ENCODE data around the gene RNF227.

Gene RNF227

GRCh38 chr17:7916808-7917207 is 719 bp upstream of the RNF227 start:
- Histone ChIP-seq H3K27ac (ENCODE audit: low read depth, low read length) (no peak overlapping the region), H3K79me1 (ENCODE audit: low read length) (peaks cover 6% of the 10 kb centered on the region), H3K27me3 (ENCODE audit: insufficient read depth, low read length) (peaks cover 3% of the 10 kb centered on the region), H3K36me3 (ENCODE audit: control insufficient read depth in 1 of 2, insufficient read depth in 2 of 2, low read length in 2 of 2) (peaks cover 2 to 4% of the 10 kb centered on the region in 2 experiments), H2BK12ac (ENCODE audit: low read length) (no peak overlapping the region), H2BK5ac (ENCODE audit: low read depth, low read length, poor library complexity) (no peak overlapping the region), H2BK120ac (ENCODE audit: insufficient read depth, low read length, poor library complexity) (no peak overlapping the region), H2AK5ac (ENCODE audit: low read length) (no peak overlapping the region), H3K23ac (ENCODE audit: low read length) (no peak overlapping the region), H4K91ac (ENCODE audit: low read depth, low read length) (no peak overlapping the region), H2AFZ (ENCODE audit: insufficient read depth, low read length, poor library complexity) (no peak overlapping the region), H3K18ac (ENCODE audit: low read length) (no peak overlapping the region), H4K8ac (ENCODE audit: low read depth, low read length) (no peak overlapping the region), H4K12ac (ENCODE audit: low read depth, low read length) (no peak overlapping the region), H3K4me2 (ENCODE audit: low read length) (no peak overlapping the region), H3K9ac (ENCODE audit: low read length) (no peak overlapping the region), H3K4ac (ENCODE audit: low read depth, low read length) (no peak overlapping the region), H3K9me3 (ENCODE audit: insufficient read depth, low read depth, low read length) (no peaks in the 10 kb centered on the region), H3K79me2 (ENCODE audit: control insufficient read depth, insufficient read depth, low read length, poor library complexity) (peaks cover 2% of the 10 kb centered on the region), H3K14ac (ENCODE audit: low read length) (no peak overlapping the region), H3K4me1 (ENCODE audit: control insufficient read depth in 1 of 2, insufficient read depth in 2 of 2, low read length in 2 of 2) (peaks cover 9 to 14% of the 10 kb centered on the region in 2 experiments), H3K4me3 (ENCODE audit: low read depth, low read length) (no peak overlapping the region)
- DNase-seq, result peak; percentile 13 to 27
- no CpG with 5 or more reads among the region's 2 CpGs for WGBS (ENCODE audit: extremely low coverage, insufficient coverage, insufficient read length)

DNA sequence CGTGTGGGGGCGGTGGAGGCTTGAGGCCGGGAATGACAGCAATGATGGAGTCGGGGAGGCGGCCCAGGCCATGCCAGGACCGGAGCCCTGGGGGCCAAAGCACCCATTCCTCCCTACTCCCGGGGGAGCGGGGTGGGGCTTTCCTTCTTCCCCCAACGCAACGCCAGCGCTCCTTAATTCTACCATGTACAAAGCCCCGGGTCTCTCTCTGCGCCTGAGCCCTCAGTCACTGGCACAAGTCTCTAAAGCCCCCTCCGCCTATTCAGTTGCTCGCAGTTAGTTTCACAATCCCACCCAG is 245 bp upstream of the RNF227 start:
- DNase-seq, result no peak
- no peak overlapping the region for H2BK120ac ChIP-seq (ENCODE audit: insufficient read depth, low read length, poor library complexity)
- H3K4me2 ChIP-seq (ENCODE audit: low read length), result peak overlapping the region; percentile 65
- H3K9me3 ChIP-seq (ENCODE audit: insufficient read depth, low read depth, low read length), result no peaks in the 10 kb centered on the region
- no CpG with 5 or more reads among the region's 15 CpGs for WGBS (ENCODE audit: extremely low coverage, insufficient coverage, insufficient read length)
- H3K9ac ChIP-seq (ENCODE audit: low read length), result no peak overlapping the region
- H4K91ac ChIP-seq (ENCODE audit: low read depth, low read length), result peak overlapping the region; percentile 42
- no peak overlapping the region for H3K27ac ChIP-seq (ENCODE audit: low read depth, low read length)
- no peak overlapping the region for H4K12ac ChIP-seq (ENCODE audit: low read depth, low read length)
- no peak overlapping the region for H2AK5ac ChIP-seq (ENCODE audit: low read length)
- no peak overlapping the region for H3K4ac ChIP-seq (ENCODE audit: low read depth, low read length)
- peaks cover 9 to 14% of the 10 kb centered on the region in 2 experiments for H3K4me1 ChIP-seq (ENCODE audit: control insufficient read depth in 1 of 2, insufficient read depth in 2 of 2, low read length in 2 of 2)
- H2BK12ac ChIP-seq (ENCODE audit: low read length), result no peak overlapping the region
- peak overlapping the region; percentile 83 for H4K8ac ChIP-seq (ENCODE audit: low read depth, low read length)
- H2BK5ac ChIP-seq (ENCODE audit: low read depth, low read length, poor library complexity), result no peak overlapping the region
- no peak overlapping the region for H3K14ac ChIP-seq (ENCODE audit: low read length)
- peaks cover 2% of the 10 kb centered on the region for H3K79me2 ChIP-seq (ENCODE audit: control insufficient read depth, insufficient read depth, low read length, poor library complexity)
- H3K27me3 ChIP-seq (ENCODE audit: insufficient read depth, low read length), result peaks cover 3% of the 10 kb centered on the region
- no peak overlapping the region for H3K23ac ChIP-seq (ENCODE audit: low read length)
- peaks cover 6% of the 10 kb centered on the region for H3K79me1 ChIP-seq (ENCODE audit: low read length)
- H3K18ac ChIP-seq (ENCODE audit: low read length), result no peak overlapping the region
- peak overlapping the region; percentile 27 for H2AFZ ChIP-seq (ENCODE audit: insufficient read depth, low read length, poor library complexity)
- no peak overlapping the region for H3K4me3 ChIP-seq (ENCODE audit: low read depth, low read length)
- H3K36me3 ChIP-seq (ENCODE audit: control insufficient read depth in 1 of 2, insufficient read depth in 2 of 2, low read length in 2 of 2), result peaks cover 7 to 9% of the 10 kb centered on the region in 2 experiments

DNA sequence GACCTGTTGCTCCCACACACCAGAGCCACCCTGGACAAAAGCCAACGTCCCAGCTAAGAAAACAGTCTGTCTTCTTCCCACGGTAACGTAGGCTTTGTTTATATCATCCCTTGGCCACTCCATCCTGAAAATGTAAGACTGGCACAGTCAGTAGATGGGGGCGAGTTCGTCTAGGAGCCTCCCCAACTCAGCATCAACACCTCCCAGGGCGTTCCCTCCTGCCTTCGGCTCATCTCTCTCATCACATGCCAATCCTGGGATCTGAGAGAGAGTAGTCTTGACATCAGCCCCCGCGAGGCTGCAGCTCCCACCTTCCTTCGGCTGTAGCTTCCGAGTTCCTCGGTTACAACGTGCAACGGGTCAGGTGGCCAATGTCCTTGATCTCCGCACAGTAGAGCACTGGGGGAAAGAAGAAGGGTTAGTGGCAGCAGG is 894 bp downstream of the RNF227 start:
- Histone ChIP-seq H3K36me3 (ENCODE audit: control insufficient read depth in 1 of 2, insufficient read depth in 2 of 2, low read length in 2 of 2) (peaks cover 15 to 20% of the 10 kb centered on the region in 2 experiments), H3K4ac (ENCODE audit: low read depth, low read length) (no peak overlapping the region), H3K27ac (ENCODE audit: low read depth, low read length) (no peak overlapping the region), H2AK5ac (ENCODE audit: low read length) (no peak overlapping the region), H3K18ac (ENCODE audit: low read length) (no peak overlapping the region), H4K8ac (ENCODE audit: low read depth, low read length) (peak overlapping the region; percentile 49), H3K79me2 (ENCODE audit: control insufficient read depth, insufficient read depth, low read length, poor library complexity) (peaks cover 2% of the 10 kb centered on the region), H3K9ac (ENCODE audit: low read length) (no peak overlapping the region), H2BK120ac (ENCODE audit: insufficient read depth, low read length, poor library complexity) (no peak overlapping the region), H3K23ac (ENCODE audit: low read length) (no peak overlapping the region), H3K79me1 (ENCODE audit: low read length) (peaks cover 6% of the 10 kb centered on the region), H3K4me3 (ENCODE audit: low read depth, low read length) (peak overlapping the region; percentile 83), H4K91ac (ENCODE audit: low read depth, low read length) (no peak overlapping the region), H2AFZ (ENCODE audit: insufficient read depth, low read length, poor library complexity) (peak overlapping the region; percentile 27), H3K4me1 (ENCODE audit: control insufficient read depth in 1 of 2, insufficient read depth in 2 of 2, low read length in 2 of 2) (peaks cover 9 to 14% of the 10 kb centered on the region in 2 experiments), H3K4me2 (ENCODE audit: low read length) (peak overlapping the region; percentile 65), H2BK12ac (ENCODE audit: low read length) (no peak overlapping the region), H3K14ac (ENCODE audit: low read length) (no peak overlapping the region), H3K27me3 (ENCODE audit: insufficient read depth, low read length) (peaks cover 3% of the 10 kb centered on the region), H2BK5ac (ENCODE audit: low read depth, low read length, poor library complexity) (no peak overlapping the region), H3K9me3 (ENCODE audit: insufficient read depth, low read depth, low read length) (no peaks in the 10 kb centered on the region), H4K12ac (ENCODE audit: low read depth, low read length) (no peak overlapping the region)
- no peak for DNase-seq
- WGBS (ENCODE audit: extremely low coverage, insufficient coverage, insufficient read length), result no CpG with 5 or more reads among the region's 15 CpGs

DNA sequence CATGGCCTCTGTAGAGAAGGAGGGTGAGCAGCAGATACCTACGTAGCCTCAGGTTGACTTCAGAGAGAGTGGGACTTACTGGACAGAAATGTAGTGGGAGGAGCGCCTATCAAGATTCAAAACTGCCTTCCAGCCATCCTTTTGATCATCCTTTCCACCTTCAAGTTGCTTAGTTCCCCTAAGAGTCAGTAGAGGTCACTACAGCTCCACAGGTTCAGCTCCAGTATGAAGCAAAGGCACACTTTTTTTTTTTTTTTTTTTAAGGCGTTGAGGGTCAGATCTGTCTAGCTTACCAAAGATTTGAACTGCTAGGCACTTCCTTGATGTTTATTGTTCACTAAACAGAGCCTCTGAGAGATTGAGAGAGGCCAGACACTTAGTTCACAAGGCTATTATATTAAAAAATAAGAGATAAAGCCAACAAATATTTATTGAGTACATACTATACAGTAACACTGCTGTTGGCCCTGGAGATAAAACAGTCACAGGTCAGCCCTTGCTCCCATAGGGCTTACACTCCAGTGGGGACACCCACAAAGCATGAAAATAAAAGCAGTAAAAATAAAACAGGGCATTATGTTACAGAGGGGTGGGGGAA is 3.1 kb downstream of the RNF227 start:
- Histone ChIP-seq H2AFZ (ENCODE audit: insufficient read depth, low read length, poor library complexity) (no peak overlapping the region), H4K12ac (ENCODE audit: low read depth, low read length) (no peak overlapping the region), H3K36me3 (ENCODE audit: control insufficient read depth in 1 of 2, insufficient read depth in 2 of 2, low read length in 2 of 2) (peaks cover 26 to 40% of the 10 kb centered on the region in 2 experiments), H3K9ac (ENCODE audit: low read length) (no peak overlapping the region), H3K4me3 (ENCODE audit: low read depth, low read length) (no peak overlapping the region), H3K27ac (ENCODE audit: low read depth, low read length) (no peak overlapping the region), H2BK5ac (ENCODE audit: low read depth, low read length, poor library complexity) (no peak overlapping the region), H3K79me2 (ENCODE audit: control insufficient read depth, insufficient read depth, low read length, poor library complexity) (peaks cover 2% of the 10 kb centered on the region), H3K18ac (ENCODE audit: low read length) (no peak overlapping the region), H2BK12ac (ENCODE audit: low read length) (no peak overlapping the region), H3K4ac (ENCODE audit: low read depth, low read length) (no peak overlapping the region), H2BK120ac (ENCODE audit: insufficient read depth, low read length, poor library complexity) (no peak overlapping the region), H4K91ac (ENCODE audit: low read depth, low read length) (no peak overlapping the region), H3K23ac (ENCODE audit: low read length) (no peak overlapping the region), H3K14ac (ENCODE audit: low read length) (no peak overlapping the region), H2AK5ac (ENCODE audit: low read length) (no peak overlapping the region), H3K9me3 (ENCODE audit: insufficient read depth, low read depth, low read length) (no peaks in the 10 kb centered on the region), H3K27me3 (ENCODE audit: insufficient read depth, low read length) (peaks cover 3% of the 10 kb centered on the region), H3K4me1 (ENCODE audit: control insufficient read depth in 1 of 2, insufficient read depth in 2 of 2, low read length in 2 of 2) (peaks cover 9 to 14% of the 10 kb centered on the region in 2 experiments), H3K79me1 (ENCODE audit: low read length) (peaks cover 6% of the 10 kb centered on the region), H4K8ac (ENCODE audit: low read depth, low read length) (no peak overlapping the region), H3K4me2 (ENCODE audit: low read length) (no peak overlapping the region)
- no CpG with 5 or more reads among the region's 3 CpGs for WGBS (ENCODE audit: extremely low coverage, insufficient coverage, insufficient read length)
- DNase-seq, result peak; percentile 56 to 88
